Fibroblast of peridontal ligament (primary cell): ENCODE results near the gene RTP5.
A peak's percentile ranks its signal among the peaks of the same experiment; 100 is the strongest.

Experiments used
- DNase-seq: peaks from one replicate; pipeline ENCODE4 v3.0.0-alpha.2; 2010; ENCODE audit errors: extremely low read depth

The RTP5 gene

GRCh38 chr2:241857572-241858121, 11.9 kb upstream of the RTP5 start:
- no peak for DNase-seq

GRCh38 chr2:241858206-241859016, 11.1 kb upstream of the RTP5 start, which contains the start of gene PDCD1:
PDCD1 (minus strand) TSS chr2:241858894; CDS start chr2:241858838, 56 bp downstream.
- no peak for DNase-seq

GRCh38 chr2:241859017-241859435, 10.5 kb upstream of the RTP5 start:
- no peak for DNase-seq

GRCh38 chr2:241859436-241860183, 9.9 kb upstream of the RTP5 start:
- peak; percentile 18 for DNase-seq

GRCh38 chr2:241860184-241861078, 9.1 kb upstream of the RTP5 start:
- no peak for DNase-seq

- DNase-seq: no peak
Measured at GRCh38 chr2:241861264-241861663, 8.3 kb upstream of the RTP5 start.

GRCh38 chr2:241862093-241862492, 7.4 kb upstream of the RTP5 start:
- DNase-seq: no peak

GRCh38 chr2:241862775-241863535, 6.6 kb upstream of the RTP5 start:
- no peak for DNase-seq

- peak; percentile 31 for DNase-seq
Measured at GRCh38 chr2:241863536-241863954, 6.0 kb upstream of the RTP5 start.

GRCh38 chr2:241864168-241864849, 5.2 kb upstream of the RTP5 start:
- DNase-seq: no peak

GRCh38 chr2:241864850-241865213, 4.7 kb upstream of the RTP5 start:
- no peak for DNase-seq

- no peak for DNase-seq
Measured at GRCh38 chr2:241865416-241865956, 4.0 kb upstream of the RTP5 start.

- no peak for DNase-seq
Measured at GRCh38 chr2:241865957-241866789, 3.4 kb upstream of the RTP5 start.

- DNase-seq: no peak
Measured at GRCh38 chr2:241866790-241867645, 2.5 kb upstream of the RTP5 start.

GRCh38 chr2:241867776-241868420, 1.6 kb upstream of the RTP5 start:
- DNase-seq: no peak

- DNase-seq: no peak
Measured at GRCh38 chr2:241868661-241869081, 858 bp upstream of the RTP5 start.

- no peak for DNase-seq
Measured at GRCh38 chr2:241870081-241870541, 582 bp downstream of the RTP5 start.
